ENCODE results near the gene COL6A1.

The COL6A1 gene

DNA sequence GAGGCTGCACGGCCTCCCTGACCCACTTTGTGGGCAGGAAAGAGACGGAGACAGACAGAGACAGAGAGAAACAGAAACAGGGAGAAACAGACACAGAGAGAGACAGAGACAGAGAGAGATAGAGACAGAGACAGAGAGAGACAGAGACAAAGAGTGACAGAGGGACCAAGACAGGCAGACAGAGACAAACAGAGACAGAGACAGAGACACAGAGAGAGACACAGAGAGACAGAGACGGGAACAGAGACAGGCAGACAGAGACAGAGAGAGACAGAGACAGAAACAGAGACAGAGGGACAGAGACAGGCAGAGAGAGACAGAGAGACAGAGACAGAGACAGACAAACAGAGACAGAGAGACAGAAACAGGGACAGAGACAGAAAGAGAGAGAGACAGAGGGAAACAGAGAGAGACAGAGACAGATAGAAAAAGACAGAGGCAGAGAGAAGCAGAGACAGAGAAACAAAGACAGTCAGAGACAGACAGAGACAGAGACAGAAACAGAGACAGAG, 3.1 kb downstream of the COL6A1 start:
- DNase-seq, result no peak

DNA sequence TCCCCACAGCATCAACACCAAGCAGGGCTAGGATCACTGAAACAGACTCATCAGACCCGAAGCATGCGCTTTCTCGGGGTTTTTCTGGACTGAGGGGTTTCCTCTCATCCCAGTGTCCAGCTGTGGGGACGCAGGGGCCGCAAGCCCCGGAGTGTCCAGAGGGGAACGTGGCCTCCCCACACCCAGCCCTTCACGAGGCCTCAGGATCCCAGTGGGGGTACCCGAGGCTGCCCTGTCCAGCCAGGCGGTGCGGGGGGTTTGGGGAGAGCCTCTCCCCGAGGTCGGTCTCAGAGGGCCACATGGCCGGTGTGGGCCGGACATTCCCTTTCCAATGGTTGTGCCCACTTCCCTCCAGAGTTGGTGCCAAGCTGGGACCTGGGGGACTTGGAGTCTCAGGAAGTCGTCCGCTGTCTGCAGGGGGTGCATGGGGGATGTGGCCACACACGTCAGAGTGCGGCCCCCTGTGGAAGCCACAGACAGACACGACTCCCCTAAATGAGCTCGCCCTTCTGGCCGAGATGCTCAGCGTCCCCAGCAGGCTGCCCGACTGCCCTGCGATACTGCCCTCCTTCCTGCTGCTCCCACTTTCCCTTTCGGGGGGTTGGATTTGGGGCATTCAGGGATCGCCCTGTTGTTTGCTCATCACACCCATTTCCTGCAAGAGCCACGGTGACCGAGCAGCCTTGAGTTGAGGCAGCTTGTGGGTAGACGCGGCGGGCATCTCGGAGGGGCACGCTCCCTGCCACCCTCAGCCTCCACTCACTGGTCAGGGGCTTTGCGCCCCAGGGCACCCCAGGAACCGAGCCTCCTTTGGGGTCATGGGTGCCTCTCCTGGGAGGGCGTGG, 4.1 kb downstream of the COL6A1 start:
- DNase-seq, result no peak

DNA sequence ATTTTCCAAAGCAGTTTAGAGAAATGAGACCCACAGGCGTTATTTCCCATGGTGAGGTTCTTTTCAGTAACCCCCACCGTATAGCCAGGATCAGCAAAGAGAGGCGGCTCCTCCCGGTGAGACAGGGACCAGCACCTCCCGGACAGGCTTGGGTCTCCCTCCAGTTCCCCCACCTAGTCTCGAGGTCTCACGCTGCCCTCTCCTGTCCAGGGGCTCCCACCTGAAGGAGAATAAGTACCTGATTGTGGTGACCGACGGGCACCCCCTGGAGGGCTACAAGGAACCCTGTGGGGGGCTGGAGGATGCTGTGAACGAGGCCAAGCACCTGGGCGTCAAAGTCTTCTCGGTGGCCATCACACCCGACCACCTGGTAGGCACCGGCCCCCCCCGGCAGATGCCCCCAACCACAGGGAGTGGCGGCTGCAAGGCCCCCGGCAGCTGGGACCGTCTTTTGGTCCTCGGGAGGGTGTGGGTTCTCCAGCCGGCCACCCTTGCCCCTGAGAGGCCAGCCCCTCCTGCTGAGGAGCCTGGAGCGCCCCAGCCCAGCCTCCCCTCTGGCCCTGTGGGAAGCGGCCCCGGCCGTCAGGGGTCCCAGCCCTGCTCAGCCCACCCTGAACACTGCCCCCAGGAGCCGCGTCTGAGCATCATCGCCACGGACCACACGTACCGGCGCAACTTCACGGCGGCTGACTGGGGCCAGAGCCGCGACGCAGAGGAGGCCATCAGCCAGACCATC, 4.9 kb downstream of the COL6A1 start:
- DNase-seq, result no peak

DNA sequence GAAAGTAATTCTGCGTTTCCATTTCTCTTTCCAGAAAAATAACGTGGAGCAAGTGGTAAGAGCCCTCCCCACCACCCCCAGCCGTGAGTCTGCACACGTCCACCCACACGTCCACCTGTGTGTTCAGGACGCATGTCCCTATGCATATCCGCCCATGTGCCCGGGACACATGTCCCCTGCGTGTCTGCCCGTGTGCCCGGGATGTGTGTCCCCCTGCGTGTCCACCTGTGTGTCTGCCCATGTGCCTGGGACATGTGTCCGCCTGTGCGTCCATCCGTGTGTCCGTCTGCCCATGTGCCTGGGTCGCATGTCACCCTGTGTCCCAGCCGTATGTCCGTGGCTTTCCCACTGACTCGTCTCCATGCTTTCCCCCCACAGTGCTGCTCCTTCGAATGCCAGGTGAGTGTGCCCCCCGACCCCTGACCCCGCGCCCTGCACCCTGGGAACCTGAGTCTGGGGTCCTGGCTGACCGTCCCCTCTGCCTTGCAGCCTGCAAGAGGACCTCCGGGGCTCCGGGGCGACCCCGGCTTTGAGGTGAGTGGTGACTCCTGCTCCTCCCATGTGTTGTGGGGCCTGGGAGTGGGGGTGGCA, 5.6 kb downstream of the COL6A1 start:
- no peak for DNase-seq

DNA sequence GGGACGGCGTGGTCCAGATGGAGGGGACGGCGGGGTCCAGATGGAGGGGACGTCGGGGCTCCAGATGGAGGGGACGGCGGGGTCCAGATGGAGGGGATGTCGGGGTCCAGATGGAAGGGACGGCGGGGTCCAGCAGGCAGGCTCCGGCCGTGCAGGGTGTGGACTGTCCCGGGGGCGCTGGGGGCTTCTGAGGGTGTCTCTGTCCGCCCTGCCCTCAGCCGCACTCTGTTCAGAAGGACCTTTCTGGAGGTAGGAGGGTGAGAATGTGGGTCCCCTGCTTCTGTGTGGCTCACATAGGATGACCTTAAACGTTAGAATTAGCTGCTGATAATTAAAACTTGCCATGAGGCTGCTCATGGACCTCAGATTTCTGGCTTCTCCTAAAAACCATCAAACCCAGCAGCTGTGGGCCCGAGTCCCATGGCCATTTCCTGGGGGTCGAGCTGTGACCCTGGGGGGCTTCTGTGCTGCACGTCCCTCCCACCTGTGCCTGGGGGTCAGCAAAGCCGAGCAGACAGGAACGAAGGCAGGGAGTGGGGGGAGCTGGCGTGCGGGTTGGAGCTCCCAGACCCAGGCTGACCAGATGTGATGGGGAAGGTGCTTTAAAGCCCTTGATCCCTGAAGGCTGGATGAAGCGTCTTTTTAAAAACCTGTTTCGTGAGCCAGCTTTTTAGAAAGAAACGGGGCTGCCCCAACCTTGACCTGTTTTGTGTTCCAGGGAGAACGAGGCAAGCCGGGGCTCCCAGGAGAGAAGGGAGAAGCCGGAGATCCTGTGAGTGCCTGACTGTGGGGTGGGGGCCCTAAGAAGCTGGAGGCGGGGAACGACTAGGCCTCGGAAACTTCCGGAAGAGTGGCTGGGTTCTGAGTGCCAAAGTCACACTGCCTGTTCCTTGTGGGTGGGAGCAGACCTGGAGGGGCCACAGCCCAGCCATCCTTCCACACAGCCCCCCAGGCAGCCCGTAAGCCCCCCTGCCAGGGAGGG, 7.1 kb downstream of the COL6A1 start:
- no peak for DNase-seq

DNA sequence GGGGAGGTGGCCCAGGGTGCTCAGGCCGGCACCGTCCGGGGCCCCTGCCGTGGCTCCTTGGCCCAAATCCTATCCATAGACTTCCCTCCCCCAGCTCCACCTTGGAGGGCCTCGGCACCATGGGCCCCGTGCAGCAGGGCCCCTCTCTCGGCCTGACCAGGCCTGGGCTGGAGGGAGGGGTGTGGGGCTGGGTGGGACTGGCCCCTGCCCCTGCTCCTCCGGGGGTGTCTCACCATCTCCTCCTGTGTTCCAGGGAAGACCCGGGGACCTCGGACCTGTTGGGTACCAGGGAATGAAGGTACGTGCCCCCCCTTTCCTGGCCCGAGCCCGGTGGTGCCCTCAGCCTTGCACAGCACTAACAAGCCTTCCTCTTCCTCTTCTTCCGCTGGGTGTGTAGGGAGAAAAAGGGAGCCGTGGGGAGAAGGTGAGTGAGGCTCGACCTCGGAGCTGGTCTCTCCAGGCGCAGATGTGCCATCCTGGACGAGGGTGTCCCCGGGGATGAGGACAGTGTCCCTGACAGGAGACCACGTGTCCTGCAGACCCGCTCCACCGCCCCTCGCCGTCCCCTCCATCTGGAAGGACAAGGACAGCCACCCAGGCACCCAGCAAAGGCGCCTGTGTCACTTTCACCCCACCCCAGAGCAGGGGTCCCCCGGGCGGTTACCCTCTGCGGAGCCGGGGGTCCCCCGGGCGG, 7.9 kb downstream of the COL6A1 start:
- peak; percentile 0 for DNase-seq

DNA sequence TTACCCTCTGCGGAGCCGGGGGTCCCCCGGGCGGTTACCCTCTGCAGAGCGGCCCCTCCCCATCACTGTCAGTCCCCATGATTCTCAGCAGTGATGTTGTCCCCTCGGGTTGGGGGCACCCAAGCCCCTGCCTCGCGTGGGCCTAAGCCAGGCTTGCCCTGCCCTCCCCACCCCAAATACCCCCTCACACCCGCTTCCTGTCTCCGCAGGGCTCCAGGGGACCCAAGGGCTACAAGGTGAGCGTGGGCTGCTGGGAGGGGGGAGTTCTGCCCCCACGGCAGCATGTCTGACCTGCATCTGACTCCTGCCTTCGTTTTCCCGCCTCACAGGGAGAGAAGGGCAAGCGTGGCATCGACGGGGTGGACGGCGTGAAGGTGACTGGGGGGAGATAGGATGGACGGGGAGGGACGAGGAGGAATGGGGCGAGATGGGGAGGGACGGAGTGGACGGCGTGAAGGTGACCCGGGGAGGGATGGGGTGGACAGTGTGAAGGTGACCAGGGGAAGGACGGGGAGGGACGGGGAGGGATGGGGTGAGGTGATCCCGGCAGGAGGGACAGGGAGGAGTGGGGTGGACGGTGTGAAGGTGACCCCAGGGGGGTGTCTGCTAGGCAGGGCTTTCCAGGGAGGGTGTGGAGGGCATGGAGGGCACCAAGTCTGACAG, 8.6 kb downstream of the COL6A1 start:
- DNase-seq, result peak; percentile 1

DNA sequence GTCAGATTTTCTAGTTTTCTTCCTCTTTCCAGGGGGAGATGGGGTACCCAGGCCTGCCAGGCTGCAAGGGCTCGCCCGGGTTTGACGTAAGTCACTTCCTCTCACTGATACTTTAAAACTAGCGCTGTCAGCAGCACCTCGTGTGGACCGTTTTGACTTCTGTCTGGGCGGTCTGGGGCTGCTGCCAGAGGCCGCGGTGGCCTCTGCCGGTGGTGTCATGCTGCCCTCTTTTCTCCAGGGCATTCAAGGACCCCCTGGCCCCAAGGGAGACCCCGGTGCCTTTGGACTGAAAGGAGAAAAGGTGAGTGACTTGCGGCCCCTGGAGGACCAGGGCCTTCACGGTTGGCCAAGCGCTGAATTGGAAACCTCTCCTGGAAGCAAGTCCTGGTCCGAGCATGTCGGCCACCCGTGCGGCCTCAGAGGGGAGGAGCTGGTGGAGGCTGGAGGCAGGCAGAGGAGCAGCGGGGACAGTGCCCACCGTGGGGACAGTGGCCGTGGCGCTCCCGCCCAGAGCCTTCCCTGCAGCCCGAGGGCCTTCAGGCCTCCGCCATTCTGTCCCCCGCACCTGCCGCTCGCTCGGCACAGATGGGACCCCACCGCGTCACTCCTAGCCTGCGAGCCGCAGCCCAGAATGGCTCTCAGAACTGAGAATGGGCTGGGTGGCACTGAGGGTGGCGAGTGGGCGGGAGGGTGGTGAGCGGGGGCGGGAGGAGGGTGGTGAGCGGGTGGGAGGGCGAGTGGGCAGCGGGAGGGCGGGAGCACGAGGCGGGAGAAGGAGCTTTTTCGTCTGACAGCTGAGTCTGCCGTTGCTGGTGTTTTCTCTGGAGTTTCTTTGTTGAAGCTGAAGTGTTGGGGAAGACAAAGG, 9.4 kb downstream of the COL6A1 start:
- peak; percentile 1 for DNase-seq

DNA sequence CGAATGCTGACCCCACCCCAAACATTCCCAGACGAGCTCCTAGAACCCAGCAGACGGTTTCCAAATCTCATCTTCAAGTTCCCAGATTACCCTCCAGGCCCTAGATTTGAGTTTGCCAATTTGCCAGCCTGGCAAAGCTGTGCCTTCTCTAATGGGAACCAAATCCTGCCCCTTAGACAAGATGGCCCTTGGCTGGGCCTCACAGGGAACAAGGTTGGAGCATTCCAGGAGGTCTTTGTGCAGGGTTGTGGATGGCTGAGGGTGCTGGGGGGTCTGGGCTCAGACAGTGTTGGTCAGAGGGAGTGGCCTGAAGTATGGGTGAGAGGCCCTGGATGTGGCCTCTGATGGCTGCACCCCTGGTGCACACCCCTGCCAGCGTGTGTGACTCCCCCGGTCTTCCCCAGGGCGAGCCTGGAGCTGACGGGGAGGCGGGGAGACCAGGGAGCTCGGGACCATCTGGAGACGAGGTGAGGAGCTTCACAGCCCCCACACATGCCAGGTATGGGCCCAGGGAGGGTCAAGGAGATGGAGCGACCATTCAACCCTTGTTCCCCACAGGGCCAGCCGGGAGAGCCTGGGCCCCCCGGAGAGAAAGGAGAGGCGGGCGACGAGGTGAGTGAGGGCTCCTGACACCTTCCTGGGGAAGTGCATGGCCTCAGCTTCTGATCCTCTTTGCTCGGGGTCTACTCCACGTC, 10.2 kb downstream of the COL6A1 start:
- DNase-seq, result no peak

DNA sequence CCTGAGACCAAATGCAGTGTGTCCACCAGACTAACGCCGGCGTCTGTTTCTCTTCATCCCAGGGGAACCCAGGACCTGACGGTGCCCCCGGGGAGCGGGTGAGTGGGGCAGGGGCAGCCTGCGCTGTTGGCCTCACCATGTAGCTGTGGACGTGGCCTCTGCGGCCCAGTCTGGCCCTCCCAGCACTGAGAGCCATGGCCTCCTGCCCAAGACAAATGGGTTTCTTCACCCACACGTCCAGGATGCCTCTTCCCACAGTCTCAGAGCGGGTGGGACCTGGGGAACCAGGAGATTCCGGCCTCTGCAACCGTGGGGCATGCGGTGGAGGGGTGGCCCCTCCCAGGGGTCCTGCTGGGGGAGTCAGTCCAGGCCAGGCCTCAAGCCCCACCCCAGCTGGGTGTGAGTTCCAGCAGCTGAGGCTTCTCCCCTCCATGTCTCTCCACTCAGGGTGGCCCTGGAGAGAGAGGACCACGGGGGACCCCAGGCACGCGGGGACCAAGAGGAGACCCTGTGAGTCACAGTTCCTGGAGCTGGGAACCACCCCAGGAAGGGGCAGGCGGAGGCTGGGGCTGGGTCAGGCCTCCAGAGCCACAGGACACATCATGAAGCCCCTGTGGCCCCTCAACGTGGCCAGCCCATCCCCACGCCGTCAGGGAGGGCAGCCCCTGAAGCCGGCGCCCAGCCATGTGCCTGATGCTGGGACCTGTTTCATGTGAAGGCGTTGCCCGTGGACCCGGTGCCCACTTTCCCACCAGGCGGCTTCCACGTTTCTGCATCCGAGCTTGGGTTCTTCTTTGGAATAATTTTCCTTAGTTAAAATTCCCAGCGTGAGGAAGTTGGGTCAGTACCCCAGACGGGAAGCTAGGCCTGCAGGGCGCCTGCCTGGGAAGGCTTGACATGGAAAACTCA, 11.0 kb downstream of the COL6A1 start:
- peak; percentile 1 for DNase-seq

DNA sequence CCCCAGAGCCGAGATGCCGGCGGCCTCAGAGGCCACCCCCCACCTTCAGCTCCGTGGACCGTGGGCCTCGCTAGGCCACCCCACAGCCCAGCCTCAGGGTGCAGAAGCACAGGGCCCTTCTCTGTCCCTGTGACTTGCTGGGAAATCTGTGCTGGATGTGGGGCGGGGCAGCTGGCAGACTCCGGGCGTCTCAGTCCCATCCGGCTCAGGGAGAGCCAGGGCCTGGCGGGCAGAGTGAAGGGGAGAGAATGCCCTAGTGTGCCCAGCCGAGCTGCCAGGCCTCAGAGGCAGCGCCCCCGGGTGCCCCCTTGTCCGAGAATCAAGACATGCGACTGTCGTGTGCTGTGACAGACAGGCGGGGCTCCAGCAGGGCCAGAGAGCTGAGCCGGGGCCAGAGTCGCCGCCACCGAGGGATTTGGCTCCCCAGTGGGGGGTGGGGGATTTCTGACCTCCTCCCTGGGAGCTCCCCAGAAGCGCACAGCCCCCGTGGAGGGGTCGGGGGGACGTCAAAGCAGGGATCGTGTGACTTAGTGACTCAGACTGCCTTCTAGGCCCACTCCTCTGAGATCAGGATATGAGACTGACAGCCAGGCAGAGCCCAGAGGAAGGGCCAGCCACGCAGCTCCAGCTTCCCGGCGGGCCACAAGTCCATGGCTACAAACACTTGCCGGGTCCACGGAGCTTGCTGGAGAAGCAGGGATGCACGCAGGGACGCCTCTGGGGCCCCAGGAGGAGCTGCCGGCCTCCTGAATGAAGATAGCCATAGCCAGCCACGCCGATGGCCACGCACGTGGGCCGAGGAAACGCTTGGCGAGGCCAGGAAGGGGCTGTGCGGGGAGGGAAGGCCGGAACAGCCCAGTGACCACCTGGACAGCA, 11.9 kb downstream of the COL6A1 start:
- DNase-seq, result no peak

DNA sequence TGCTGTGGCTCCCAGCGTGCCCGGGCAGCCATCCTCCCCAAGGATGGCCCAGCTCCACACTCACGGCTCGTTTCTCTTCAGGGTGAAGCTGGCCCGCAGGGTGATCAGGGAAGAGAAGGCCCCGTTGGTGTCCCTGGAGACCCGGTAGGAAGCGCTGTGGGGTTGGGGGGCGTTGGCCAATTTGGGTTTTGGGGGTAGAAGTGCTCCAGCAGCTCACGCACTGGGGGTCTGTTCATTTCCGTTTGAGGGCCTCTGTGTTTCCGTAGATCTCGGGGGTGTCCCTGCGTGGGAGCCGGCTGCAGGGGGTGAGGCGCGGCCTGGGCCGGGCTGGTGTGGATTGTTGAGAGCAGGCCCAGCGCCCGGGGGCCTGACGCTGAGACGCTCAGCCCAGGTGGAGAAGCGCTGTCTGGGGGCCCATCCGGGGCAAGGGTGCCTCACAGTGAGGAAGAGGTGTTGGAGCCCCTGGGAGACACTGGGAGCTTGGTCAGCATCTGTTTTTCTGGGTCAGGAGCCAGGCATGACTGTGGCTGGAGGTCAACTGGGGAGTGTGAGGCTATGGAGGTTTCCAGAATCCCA, 12.6 kb downstream of the COL6A1 start:
- peak; percentile 1 for DNase-seq

DNA sequence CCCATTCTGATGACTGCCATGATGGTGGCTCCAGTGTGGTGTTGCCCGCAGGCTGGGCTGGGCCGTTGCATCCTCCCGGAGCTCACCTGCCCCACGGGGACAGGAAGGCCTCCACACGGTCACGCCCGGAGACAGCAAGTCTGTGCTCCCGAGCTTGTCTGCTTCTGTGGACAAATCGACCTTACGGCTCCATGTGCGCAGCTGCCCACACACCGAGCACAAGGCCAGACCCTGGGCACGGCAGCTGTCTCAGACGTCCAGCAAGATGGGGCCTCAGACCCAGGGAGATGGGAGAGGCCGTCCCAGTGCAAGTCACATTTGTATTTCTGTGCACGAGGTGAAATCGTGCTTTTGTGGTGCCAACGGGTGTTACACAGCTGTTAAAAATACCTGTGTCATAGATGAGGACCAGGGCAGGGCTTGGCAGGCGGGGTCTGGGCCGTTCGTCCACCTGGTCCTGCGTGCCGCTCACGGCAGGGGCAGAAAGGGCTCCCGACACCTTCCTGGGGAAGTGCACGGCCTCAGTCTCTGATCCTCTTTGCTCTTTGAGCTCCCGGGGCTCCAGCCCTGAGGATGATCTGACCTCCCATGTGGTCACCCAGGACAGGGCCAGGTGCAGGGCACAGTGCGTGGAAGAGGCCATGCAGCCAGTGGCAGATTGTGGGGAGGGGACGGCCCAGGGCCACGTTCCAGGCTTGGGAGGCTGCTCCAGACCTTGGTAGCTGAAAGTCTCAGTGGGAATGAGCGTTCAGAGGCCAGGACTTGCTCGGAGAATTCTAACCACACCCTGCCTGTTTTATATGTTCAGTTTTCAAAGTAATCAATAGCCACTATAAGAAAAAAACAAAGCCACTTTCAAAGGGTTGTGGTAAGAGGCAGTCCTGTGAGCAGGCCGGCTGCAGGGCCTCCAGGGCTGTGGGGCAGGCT, 13.5 kb downstream of the COL6A1 start:
- peak; percentile 1 for DNase-seq

DNA sequence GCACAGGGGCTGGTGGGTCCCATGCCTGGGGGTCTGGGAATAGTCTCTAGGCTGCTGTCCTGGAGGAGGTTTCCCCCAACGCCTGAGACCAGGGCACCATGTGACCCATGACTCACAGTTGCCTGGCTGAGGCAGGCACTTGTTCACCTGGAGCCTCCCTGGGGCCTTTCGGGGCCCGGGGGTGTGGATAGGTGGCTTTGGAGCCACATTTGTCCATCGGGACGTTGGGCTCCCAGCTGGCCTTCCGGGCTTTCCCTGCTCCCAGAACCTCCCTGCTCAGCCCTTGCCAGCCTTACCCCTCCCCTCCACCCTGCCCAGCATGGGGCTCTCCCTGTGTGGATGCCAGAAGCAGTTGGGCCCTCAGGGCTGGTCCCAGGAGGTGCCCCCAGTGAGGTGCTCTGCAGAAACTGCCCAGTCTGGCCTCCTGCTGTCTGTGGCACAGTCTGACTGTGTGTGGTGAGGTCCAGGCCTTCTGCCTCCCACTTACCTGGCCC, 14.2 kb downstream of the COL6A1 start:
- no peak for DNase-seq

DNA sequence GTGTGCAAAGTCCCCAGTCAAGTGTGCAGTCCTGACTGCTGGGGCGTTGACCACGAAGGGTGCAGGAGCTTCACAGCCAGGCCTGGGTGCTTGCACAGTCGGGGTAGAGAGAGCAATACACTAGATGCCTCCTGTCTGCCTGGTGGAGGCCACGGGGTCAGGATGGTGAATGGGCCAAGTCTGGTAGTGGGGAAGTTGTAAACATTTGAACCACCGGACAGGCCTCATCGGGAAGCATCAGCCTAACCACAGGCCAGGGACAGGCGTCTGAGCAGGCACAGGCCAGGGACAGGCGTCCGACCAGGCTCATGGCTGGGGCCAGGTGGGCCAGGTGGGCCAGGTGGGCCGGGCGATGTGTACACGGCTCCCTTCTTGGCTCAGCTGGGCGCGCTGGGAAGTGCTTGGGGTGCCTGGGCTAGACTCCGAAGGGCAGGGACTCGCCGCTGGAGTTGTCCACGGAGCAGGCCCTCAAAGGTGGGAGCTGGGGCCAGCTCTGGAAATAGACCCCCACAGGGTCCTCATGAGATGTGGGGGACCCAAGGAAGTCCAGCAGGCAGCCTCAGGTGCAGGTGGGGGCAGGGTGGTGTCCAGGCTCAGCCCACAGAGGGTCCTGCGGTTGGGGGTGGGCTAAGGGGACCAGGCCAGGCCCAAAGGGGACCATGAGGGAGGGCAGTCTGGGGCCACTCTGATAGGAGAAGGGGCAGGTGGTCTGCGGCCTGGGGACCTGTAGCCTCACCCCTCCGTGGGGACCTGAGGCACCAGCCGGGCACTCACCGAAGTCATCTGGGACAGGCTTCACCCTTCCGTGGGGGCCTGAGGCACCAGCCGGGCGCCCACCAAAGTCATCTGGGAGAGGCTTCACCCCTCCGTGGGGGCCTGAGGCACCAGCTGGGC, 15.0 kb downstream of the COL6A1 start:
- DNase-seq, result no peak
